NCI-H82 treated with DMSO at 0.1 percent for 48 hours (cell line): ENCODE measurements around the gene FAM83G.
"Not testable (repeated sequence)": the region's sequence is repeated elsewhere in the genome, so short reads cannot be mapped to it uniquely, and the experiment has no call there.

Experiments used
- DNase-seq: peaks from one replicate; lab custom pipeline; 2025; ENCODE audit not compliant: unreplicated experiment; lab: John Stamatoyannopoulos, UW

Gene FAM83G

GRCh38 chr17:18922596-18922995 is 82.0 kb downstream of the FAM83G start:
- DNase-seq: not testable (repeated sequence)

GRCh38 chr17:18921912-18922451 is 82.6 kb downstream of the FAM83G start:
- DNase-seq: no peak

DNA sequence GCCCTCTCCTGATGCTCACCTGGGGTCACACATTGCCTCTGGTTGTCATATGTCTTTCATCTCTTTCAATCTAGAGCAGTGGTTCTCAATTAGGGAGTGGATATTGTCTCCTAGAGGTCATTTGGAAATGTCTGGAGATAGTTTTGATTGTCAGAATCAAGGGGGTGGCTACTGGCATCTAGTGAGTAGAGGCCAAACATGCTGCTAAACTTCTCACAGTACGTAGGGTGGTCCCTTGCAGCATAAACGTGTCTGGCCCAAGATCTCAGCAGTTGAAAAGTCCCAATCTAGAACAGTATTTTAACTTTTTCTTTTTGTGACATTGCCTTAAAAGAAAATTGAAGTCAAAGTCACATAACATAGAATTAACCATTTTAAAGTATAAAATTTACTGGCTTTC is 83.1 kb downstream of the FAM83G start:
- DNase-seq: no peak

- no peak for DNase-seq
Measured at GRCh38 chr17:18920911-18921441, 83.6 kb downstream of the FAM83G start.

GRCh38 chr17:18919963-18920362 is 84.6 kb downstream of the FAM83G start:
- no peak for DNase-seq
